ENCODE measurements around the gene HSP90B1. TPM values are rescaled to one million over a fixed set of nuclear protein-coding genes. Genes with fewer than 3 reads are reported as not detected.

HSP90B1 gene
- total RNA-seq, 1 experiment from 2014 or later = 888 TPM

DNA sequence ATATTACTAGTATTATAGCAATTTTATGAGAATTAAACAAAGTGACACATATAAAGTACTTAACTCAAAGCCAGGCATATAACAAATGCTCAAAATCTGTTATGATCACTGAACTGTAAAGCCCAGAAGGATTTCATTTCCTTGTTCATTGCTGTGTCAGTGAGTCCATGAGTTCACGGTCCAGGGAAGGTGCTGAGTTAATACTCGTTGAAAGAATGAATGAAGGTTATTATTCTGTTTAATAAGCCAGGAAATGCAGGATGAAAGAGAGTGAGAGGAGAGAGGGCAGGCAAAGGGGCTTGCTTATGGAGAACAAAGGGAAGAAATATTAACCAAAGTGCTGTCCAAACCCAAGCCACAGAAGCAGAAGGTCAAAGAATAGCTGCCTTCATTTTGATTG is 48.9 kb upstream of the HSP90B1 start:
- RAD21 ChIA-PET (ENCODE audit: low non-redundant PET in 1 of 2, low total read pairs in 2 of 2, uncharacterized antibody in 2 of 2, unreplicated experiment in 2 of 2) = no interaction called here
- TF ChIP-seq YY1 (IDR thresholded peaks at IDR 0.05; ENCODE audit: extremely low read depth, insufficient replicate concordance, low read depth, low read length) = no peak
- TF ChIP-seq, protein P1, sequence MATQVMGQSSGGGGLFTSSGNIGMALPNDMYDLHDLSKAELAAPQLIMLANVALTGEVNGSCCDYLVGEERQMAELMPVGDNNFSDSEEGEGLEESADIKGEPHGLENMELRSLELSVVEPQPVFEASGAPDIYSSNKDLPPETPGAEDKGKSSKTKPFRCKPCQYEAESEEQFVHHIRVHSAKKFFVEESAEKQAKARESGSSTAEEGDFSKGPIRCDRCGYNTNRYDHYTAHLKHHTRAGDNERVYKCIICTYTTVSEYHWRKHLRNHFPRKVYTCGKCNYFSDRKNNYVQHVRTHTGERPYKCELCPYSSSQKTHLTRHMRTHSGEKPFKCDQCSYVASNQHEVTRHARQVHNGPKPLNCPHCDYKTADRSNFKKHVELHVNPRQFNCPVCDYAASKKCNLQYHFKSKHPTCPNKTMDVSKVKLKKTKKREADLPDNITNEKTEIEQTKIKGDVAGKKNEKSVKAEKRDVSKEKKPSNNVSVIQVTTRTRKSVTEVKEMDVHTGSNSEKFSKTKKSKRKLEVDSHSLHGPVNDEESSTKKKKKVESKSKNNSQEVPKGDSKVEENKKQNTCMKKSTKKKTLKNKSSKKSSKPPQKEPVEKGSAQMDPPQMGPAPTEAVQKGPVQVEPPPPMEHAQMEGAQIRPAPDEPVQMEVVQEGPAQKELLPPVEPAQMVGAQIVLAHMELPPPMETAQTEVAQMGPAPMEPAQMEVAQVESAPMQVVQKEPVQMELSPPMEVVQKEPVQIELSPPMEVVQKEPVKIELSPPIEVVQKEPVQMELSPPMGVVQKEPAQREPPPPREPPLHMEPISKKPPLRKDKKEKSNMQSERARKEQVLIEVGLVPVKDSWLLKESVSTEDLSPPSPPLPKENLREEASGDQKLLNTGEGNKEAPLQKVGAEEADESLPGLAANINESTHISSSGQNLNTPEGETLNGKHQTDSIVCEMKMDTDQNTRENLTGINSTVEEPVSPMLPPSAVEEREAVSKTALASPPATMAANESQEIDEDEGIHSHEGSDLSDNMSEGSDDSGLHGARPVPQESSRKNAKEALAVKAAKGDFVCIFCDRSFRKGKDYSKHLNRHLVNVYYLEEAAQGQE (IDR thresholded peaks at IDR 0.05; ENCODE audit: low read depth) = no peak
- TF ChIP-seq RAD21 (IDR thresholded peaks at IDR 0.05; ENCODE audit: low read depth) = no peak
- no peak for TF ChIP-seq SIN3A (IDR thresholded peaks at IDR 0.05; ENCODE audit: low read depth)
- TF ChIP-seq, protein P2, sequence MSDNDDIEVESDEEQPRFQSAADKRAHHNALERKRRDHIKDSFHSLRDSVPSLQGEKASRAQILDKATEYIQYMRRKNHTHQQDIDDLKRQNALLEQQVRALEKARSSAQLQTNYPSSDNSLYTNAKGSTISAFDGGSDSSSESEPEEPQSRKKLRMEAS (IDR thresholded peaks at IDR 0.05) = no peak
- no peak for TF ChIP-seq POLR2AphosphoS5 (IDR thresholded peaks at IDR 0.05; ENCODE audit: low read depth, low read length)
- no peak for TF ChIP-seq ZNF274 (IDR thresholded peaks at IDR 0.05; ENCODE audit: low read depth, low read length)
- TF ChIP-seq CBX3 (IDR thresholded peaks at IDR 0.05; ENCODE audit: low read depth) = no peak
- no peak for TF ChIP-seq SP1 (IDR thresholded peaks at IDR 0.05; ENCODE audit: low read depth)
- TF ChIP-seq CEBPB (IDR thresholded peaks at IDR 0.05; ENCODE audit: low read depth) = no peak
- TF ChIP-seq, protein P3, sequence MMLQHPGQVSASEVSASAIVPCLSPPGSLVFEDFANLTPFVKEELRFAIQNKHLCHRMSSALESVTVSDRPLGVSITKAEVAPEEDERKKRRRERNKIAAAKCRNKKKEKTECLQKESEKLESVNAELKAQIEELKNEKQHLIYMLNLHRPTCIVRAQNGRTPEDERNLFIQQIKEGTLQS (IDR thresholded peaks at IDR 0.05) = no peak
- TF ChIP-seq JUND (IDR thresholded peaks at IDR 0.05) = no peak
- TF ChIP-seq EZH2phosphoT487 (IDR thresholded peaks at IDR 0.05; ENCODE audit: borderline replicate concordance) = no peak
- TF ChIP-seq EZH2 (IDR thresholded peaks at IDR 0.05) = no peak
- TF ChIP-seq ELF1 (IDR thresholded peaks at IDR 0.05; ENCODE audit: borderline replicate concordance, low read depth) = no peak
- H3K9me2 ChIP-seq (ENCODE audit: insufficient read depth) = no peaks in the 10 kb centered on the region
- no peak overlapping the region for H3K4me2 ChIP-seq (ENCODE audit: low read length)
- no peak overlapping the region for H2AFZ ChIP-seq (ENCODE audit: low read depth, low read length, poor library complexity, severe bottlenecking)
- no peaks in the 10 kb centered on the region for H3K9me3 ChIP-seq (ENCODE audit: control insufficient read depth in 1 of 2, insufficient read depth in 1 of 2, low read depth in 1 of 2, low read length in 2 of 2)
- no peak overlapping the region for H3K9ac ChIP-seq (ENCODE audit: low read length)
- H3K79me2 ChIP-seq (ENCODE audit: insufficient read depth, low read length) = no peaks in the 10 kb centered on the region
- H3K4me1 ChIP-seq (ENCODE audit: control insufficient read depth in 1 of 2, insufficient read depth in 2 of 2, low read length in 2 of 2) = peaks cover 0 to 4% of the 10 kb centered on the region in 2 experiments; a peak in 1 of 4 replicates
- CTCF ChIA-PET = no interaction called here
- no TSS peak for BruUV-seq (replicated peaks)
- intact Hi-C loops (cut with micrococcal nuclease) = no loop called here
- H3K36me3 ChIP-seq (ENCODE audit: control insufficient read depth in 1 of 2, insufficient read depth in 2 of 2, low read length in 2 of 2) = no peaks in the 10 kb centered on the region
- no peak overlapping the region for H3K27ac ChIP-seq (ENCODE audit: low read depth, low read length)
- no peak overlapping the region for H3K4me3 ChIP-seq (replicated peaks in 1 of 2; ENCODE audit: low read depth in 1 of 2, low read length in 2 of 2)
- H4K20me1 ChIP-seq (ENCODE audit: insufficient read depth) = no peaks in the 10 kb centered on the region
- POLR2A ChIA-PET = no interaction called here
- no peaks in the 10 kb centered on the region for H3K27me3 ChIP-seq (ENCODE audit: insufficient read depth, low read length)
- DNase-seq (ENCODE audit: low read depth, low spot score) = no peak
- no peak for ATAC-seq

Measured in HCT116 (cell line).